Activated CD4-positive, alpha-beta T cell treated with anti-CD3 and anti-CD28 coated beads, Interleukin-2, amount 50 U/mL, for 1 hour (primary cell): ENCODE data around the gene USP28.
"Not testable (repeated sequence)": the region's sequence is repeated elsewhere in the genome, so short reads cannot be mapped to it uniquely, and the experiment has no call there.

Experiments
- DNase-seq: peaks from one replicate; pipeline ENCODE4 v3.0.0-alpha.2; 2020

USP28 gene

DNA sequence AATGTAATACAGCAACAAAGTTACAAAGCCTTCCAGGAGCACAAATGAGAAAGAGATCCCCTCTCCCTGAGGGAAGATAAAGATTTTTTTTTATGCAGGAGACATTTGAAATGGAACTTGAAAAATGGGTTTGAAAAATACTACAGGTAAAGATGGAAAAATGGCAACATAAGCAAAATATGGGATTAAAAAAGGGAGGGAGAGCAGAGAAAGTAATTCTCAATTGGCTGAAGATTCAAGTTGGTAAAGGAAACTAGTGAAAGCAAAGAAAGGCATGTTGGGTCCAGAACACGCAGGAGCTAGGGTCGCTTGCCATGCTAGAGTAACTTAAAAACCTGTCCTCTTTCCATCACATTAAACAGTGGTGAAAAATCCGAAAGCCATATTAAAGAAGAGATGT is 103.4 kb downstream of the USP28 start:
- no peak for DNase-seq

DNA sequence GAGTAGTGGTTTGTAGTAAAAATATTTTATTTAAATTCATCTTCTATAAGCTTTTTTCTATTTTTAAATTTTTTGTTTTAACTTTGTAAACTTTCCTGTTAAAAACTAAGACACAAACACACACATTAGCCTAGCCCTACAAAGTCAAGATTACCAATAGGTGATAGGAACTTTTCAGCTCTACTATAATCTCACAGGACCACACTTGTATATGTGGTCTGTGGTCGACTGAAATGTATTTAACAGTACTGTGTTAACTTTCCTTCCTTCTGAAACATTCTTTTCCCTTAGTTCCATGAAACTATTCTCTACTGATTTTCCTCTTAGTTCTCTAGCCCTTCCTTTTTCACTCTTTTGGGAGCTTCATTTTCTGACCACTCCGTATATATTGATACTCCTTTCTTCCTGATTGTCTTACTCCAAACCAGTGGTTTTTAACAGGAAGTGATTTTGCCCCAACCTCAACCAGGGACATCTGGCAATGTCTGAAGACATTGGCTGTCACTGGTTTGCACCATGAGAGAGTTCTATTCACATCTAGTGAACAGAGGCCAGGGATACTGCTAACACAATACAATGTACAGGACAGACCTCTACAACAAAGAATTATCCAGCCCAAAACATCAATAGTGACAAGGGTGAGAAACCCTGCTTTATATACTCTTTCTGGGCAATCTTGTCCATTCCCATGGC is 110.7 kb downstream of the USP28 start:
- no peak for DNase-seq

DNA sequence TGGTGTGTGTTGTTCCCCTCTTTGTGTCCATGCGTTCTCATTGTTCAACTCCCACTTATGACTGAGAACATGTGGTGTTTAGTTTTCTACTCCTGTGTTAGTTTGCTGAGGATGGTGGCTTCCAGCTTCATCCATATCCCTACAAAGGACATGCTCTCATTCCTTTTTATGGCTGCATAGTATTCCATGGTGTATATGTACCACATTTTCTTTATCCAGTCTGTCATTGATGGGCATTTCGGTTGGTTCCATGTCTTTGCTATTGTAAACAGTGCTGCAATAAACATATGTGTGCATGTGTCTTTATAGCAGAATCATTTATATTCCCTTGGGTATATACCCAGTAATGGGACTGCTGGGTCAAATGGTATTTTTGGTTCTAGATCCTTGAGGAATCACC is 112.3 kb downstream of the USP28 start:
- not testable (repeated sequence) for DNase-seq

- no peak for DNase-seq
Observed at GRCh38 chr11:113760241-113760640, 115.1 kb downstream of the USP28 start.

DNA sequence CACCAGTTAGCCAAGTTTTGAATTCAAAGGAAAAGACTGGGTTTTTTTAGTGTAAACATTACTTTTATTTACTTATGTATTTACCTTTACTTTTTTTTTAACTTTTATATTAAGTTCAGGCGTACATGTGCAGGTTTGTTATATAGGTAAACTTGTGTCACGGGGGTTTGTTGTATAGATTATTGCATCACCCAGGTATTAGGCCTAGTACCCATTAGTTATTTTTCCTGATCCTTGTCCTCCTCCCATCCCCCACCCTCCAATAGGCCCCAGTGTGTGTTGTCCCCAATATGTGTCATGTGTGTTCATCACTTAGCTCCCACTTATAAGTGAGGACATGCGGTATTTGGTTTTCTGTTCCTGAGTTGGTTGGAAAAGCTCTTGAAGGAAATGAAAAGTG is 122.4 kb downstream of the USP28 start:
- DNase-seq: no peak
